Neural cell (in vitro differentiated cells): ENCODE results near the gene MMP24OS. TPM values are rescaled to one million over a fixed set of nuclear protein-coding genes. Genes with fewer than 3 reads are reported as not detected.

Experiments used
- H2AFZ ChIP-seq: fragments of 200-600, 300-800 bp; sonication (generic), shearing (Covaris generic); 2 replicates; pipeline ENCODE4 v1.6.0; 2014; ENCODE audit warnings: low read depth, mild to moderate bottlenecking, antibody characterized with exemption, low read length, moderate library complexity
- H3F3A ChIP-seq: fragments of 200-600 bp; shearing (Covaris generic); 2 replicates; pipeline ENCODE4 v1.6.1; 2016; ENCODE audit warnings: mild to moderate bottlenecking, moderate library complexity, mixed read lengths, antibody characterized with exemption, low read length; ENCODE audit not compliant: insufficient read depth, poor library complexity, severe bottlenecking
- H3K27ac ChIP-seq: fragments of 200-600, 300-800 bp; sonication (generic), shearing (Covaris generic); 2 replicates; pipeline ENCODE4 v1.5.1; 2014; ENCODE audit warnings: mild to moderate bottlenecking, low read length, moderate library complexity
- H3K27me3 ChIP-seq: fragments of 300-800, 200-600 bp; sonication (generic), shearing (Covaris generic); 2 replicates; pipeline ENCODE4 v1.6.0; 2014; ENCODE audit warnings: mild to moderate bottlenecking, low read depth, low read length, moderate library complexity; ENCODE audit not compliant: insufficient read depth
- H3K36me3 ChIP-seq: fragments of 300-800, 200-600 bp; sonication (generic), shearing (Covaris generic); 2 replicates; pipeline ENCODE4 v1.5.1; 2014; ENCODE audit warnings: mild to moderate bottlenecking, antibody characterized with exemption, low read length, moderate library complexity; ENCODE audit not compliant: insufficient read depth
- H3K4me2 ChIP-seq: fragments of 300-800, 200-600 bp; sonication (generic), shearing (Covaris generic); 2 replicates; pipeline ENCODE4 v1.6.0; 2014; ENCODE audit warnings: mild to moderate bottlenecking, low read length
- H3K4me3 ChIP-seq: fragments of 300-800, 200-600 bp; sonication (generic), shearing (Covaris generic); 2 replicates; pipeline ENCODE4 v1.5.1; 2014; ENCODE audit warnings: mild to moderate bottlenecking, low read length, moderate library complexity
- H3K79me2 ChIP-seq: fragments of 200-600 bp; shearing (Covaris generic); replicated peaks from 2 replicates; pipeline ENCODE4 v1.6.0; 2014; ENCODE audit warnings: mild to moderate bottlenecking, low read length, moderate library complexity; ENCODE audit not compliant: insufficient read depth
- H3K9ac ChIP-seq: fragments of 300-800, 200-600 bp; sonication (generic), shearing (Covaris generic); 2 replicates; pipeline ENCODE4 v1.6.1; 2016; ENCODE audit warnings: mild to moderate bottlenecking, low read length, mixed read lengths
- H3K9me2 ChIP-seq: fragments of 200-600 bp; shearing (Covaris generic); 2 replicates; pipeline ENCODE4 v1.6.1; 2016; ENCODE audit warnings: mild to moderate bottlenecking, low read length, mixed read lengths; ENCODE audit not compliant: insufficient read depth
- H3K9me3 ChIP-seq: fragments of 200-600, 300-800 bp; sonication (generic), shearing (Covaris generic); 2 replicates; pipeline ENCODE4 v1.6.1; 2016; ENCODE audit warnings: mild to moderate bottlenecking, mixed run types, low read length, moderate library complexity, mixed read lengths
- H4K20me1 ChIP-seq: fragments of 200-600 bp; shearing (Covaris generic); 2 replicates; pipeline ENCODE4 v1.6.1; 2016; ENCODE audit warnings: mild to moderate bottlenecking, mixed run types; ENCODE audit not compliant: insufficient read depth
- CTCF ChIP-seq: fragments of 450-650 bp; IDR thresholded peaks from 2 replicates; pipeline ENCODE4 v1.5.1; 2014; ENCODE audit warnings: antibody characterized with exemption, mild to moderate bottlenecking, moderate library complexity; ENCODE audit not compliant: poor library complexity, severe bottlenecking
- EP300 ChIP-seq: fragments of 450-650 bp; conservative IDR thresholded peaks from 2 replicates; pipeline ENCODE4 v1.6.1; 2014; ENCODE audit warnings: antibody characterized with exemption, mild to moderate bottlenecking, moderate library complexity; ENCODE audit not compliant: poor library complexity, severe bottlenecking
- EZH2 ChIP-seq: fragments of 200-600, 300-800 bp; shearing (Covaris generic), sonication (generic); IDR thresholded peaks from 2 replicates; pipeline ENCODE4 v1.6.1; 2014; ENCODE audit warnings: antibody characterized with exemption, low read length, borderline replicate concordance, mild to moderate bottlenecking; ENCODE audit not compliant: insufficient read depth, poor library complexity, severe bottlenecking
- MXI1 ChIP-seq: fragments of 450-650 bp; conservative IDR thresholded peaks from 2 replicates; pipeline ENCODE4 v1.6.1; 2014; ENCODE audit warnings: antibody characterized with exemption, mild to moderate bottlenecking; ENCODE audit not compliant: poor library complexity, severe bottlenecking
- POLR2AphosphoS5 ChIP-seq: IDR thresholded peaks from 2 replicates; pipeline ENCODE4 v1.6.1; 2012
- RAD21 ChIP-seq: fragments of 450-650 bp; conservative IDR thresholded peaks from 2 replicates; pipeline ENCODE4 v1.6.1; 2014; ENCODE audit warnings: antibody characterized with exemption, mild to moderate bottlenecking, moderate library complexity
- SMC3 ChIP-seq: fragments of 450-650 bp; conservative IDR thresholded peaks from 2 replicates; pipeline ENCODE4 v1.6.1; 2014; ENCODE audit warnings: antibody characterized with exemption, mild to moderate bottlenecking, moderate library complexity; ENCODE audit not compliant: poor library complexity
- TAF1 ChIP-seq: IDR thresholded peaks from 2 replicates; pipeline ENCODE4 v1.6.1; 2012; ENCODE audit warnings: low read depth
- polyA plus RNA-seq: library from polyadenylated mRNA; depleted of rRNA; stranded (reverse); fragments of >200 nt; gene quantifications from 2 replicates; pipeline ENCODE4 v1.2.3, GENCODE V29; 2014

The MMP24OS gene
- polyA plus RNA-seq, 1 donor from 2014 or later = 7.7 TPM

GRCh38 chr20:35240811-35241293 is 37.1 kb downstream of the MMP24OS start:
- H3K9ac ChIP-seq = no peak overlapping the region
- no peaks in the 10 kb centered on the region for H3F3A ChIP-seq
- H3K9me3 ChIP-seq = no peaks in the 10 kb centered on the region
- TF ChIP-seq EP300 = no peak
- TF ChIP-seq CTCF = no peak
- no peak for TF ChIP-seq POLR2AphosphoS5
- TF ChIP-seq SMC3 = no peak
- TF ChIP-seq EZH2 = no peak
- no peak for TF ChIP-seq RAD21
- no peaks in the 10 kb centered on the region for H3K36me3 ChIP-seq
- H3K4me3 ChIP-seq = no peak overlapping the region
- H3K9me2 ChIP-seq = no peaks in the 10 kb centered on the region
- no peaks in the 10 kb centered on the region for H3K79me2 ChIP-seq
- no peaks in the 10 kb centered on the region for H3K27me3 ChIP-seq
- H3K27ac ChIP-seq = peak overlapping the region; percentile 38
- no peaks in the 10 kb centered on the region for H4K20me1 ChIP-seq
- H3K4me2 ChIP-seq = no peak overlapping the region
- no peak overlapping the region for H2AFZ ChIP-seq

GRCh38 chr20:35240083-35240810 is 37.7 kb downstream of the MMP24OS start:
- TF ChIP-seq MXI1 (no peak), CTCF (no peak), EP300 (peak; percentile 28), POLR2AphosphoS5 (no peak), TAF1 (no peak), SMC3 (no peak), RAD21 (no peak)
- Histone ChIP-seq H3K9me2 (no peaks in the 10 kb centered on the region), H3K27ac (peak overlapping the region; percentile 38)

GRCh38 chr20:35238735-35239134 is 39.2 kb downstream of the MMP24OS start:
- Histone ChIP-seq H3K4me3 (no peak overlapping the region), H3F3A (no peaks in the 10 kb centered on the region), H3K4me2 (no peak overlapping the region), H3K9me2 (no peaks in the 10 kb centered on the region), H3K27me3 (no peaks in the 10 kb centered on the region), H4K20me1 (no peaks in the 10 kb centered on the region), H3K27ac (no peak overlapping the region), H2AFZ (no peak overlapping the region), H3K36me3 (no peaks in the 10 kb centered on the region), H3K9ac (no peak overlapping the region), H3K9me3 (no peaks in the 10 kb centered on the region), H3K79me2 (no peaks in the 10 kb centered on the region)
- no peak for TF ChIP-seq RAD21

More at GRCh38 chr20:35240083-35240810, 37.7 kb downstream of the MMP24OS start:
- no peaks in the 10 kb centered on the region for H3F3A ChIP-seq
- H3K4me2 ChIP-seq = no peak overlapping the region
- no peak overlapping the region for H3K9ac ChIP-seq
- no peaks in the 10 kb centered on the region for H3K9me3 ChIP-seq
- no peaks in the 10 kb centered on the region for H4K20me1 ChIP-seq
- H3K4me3 ChIP-seq = no peak overlapping the region
- no peak overlapping the region for H2AFZ ChIP-seq
- H3K27me3 ChIP-seq = no peaks in the 10 kb centered on the region
- no peaks in the 10 kb centered on the region for H3K36me3 ChIP-seq
- no peaks in the 10 kb centered on the region for H3K79me2 ChIP-seq
